CD4-positive, alpha-beta T cell treated with Interleukin-4 for 4 hours (primary cell): Measurements from ENCODE around the gene SLC2A9.

Source experiments
- DNase-seq: peaks from one replicate; pipeline ENCODE4 v3.0.0-alpha.2; 2020

Gene SLC2A9

GRCh38 chr4:10041036-10041435 is 19.7 kb upstream of the SLC2A9 start:
- no peak for DNase-seq

GRCh38 chr4:10040049-10040892 is 19.0 kb upstream of the SLC2A9 start:
- DNase-seq: no peak

- DNase-seq: no peak
These were observed 15.6 kb upstream of the SLC2A9 start for GRCh38 chr4:10036807-10037342.

- DNase-seq: no peak
These were observed 13.8 kb upstream of the SLC2A9 start for GRCh38 chr4:10035130-10035529.

GRCh38 chr4:10034612-10035104 is 13.4 kb upstream of the SLC2A9 start:
- DNase-seq: no peak

- no peak for DNase-seq
These were observed 12.8 kb upstream of the SLC2A9 start for GRCh38 chr4:10034136-10034535.

- DNase-seq: no peak
These were observed 12.0 kb upstream of the SLC2A9 start for GRCh38 chr4:10033191-10033881.

- no peak for DNase-seq
These were observed 11.3 kb upstream of the SLC2A9 start for GRCh38 chr4:10032625-10033024.

- no peak for DNase-seq
These were observed 10.6 kb upstream of the SLC2A9 start for GRCh38 chr4:10031668-10032590.

GRCh38 chr4:10030972-10031667 is 9.8 kb upstream of the SLC2A9 start:
- no peak for DNase-seq

GRCh38 chr4:10029403-10029802 is 8.1 kb upstream of the SLC2A9 start:
- no peak for DNase-seq

GRCh38 chr4:10028910-10029309 is 7.6 kb upstream of the SLC2A9 start:
- DNase-seq: no peak

GRCh38 chr4:10026485-10026884 is 5.2 kb upstream of the SLC2A9 start:
- no peak for DNase-seq

GRCh38 chr4:10025230-10025806 is 4.0 kb upstream of the SLC2A9 start:
- no peak for DNase-seq

- no peak for DNase-seq
These were observed 3.0 kb upstream of the SLC2A9 start for GRCh38 chr4:10024303-10024702.

GRCh38 chr4:10023806-10024205 is 2.5 kb upstream of the SLC2A9 start:
- no peak for DNase-seq

- no peak for DNase-seq
These were observed 1.7 kb upstream of the SLC2A9 start for GRCh38 chr4:10023050-10023419.

- no peak for DNase-seq
These were observed 1.2 kb upstream of the SLC2A9 start for GRCh38 chr4:10022346-10023049.

GRCh38 chr4:10021653-10022023 is 341 bp upstream of the SLC2A9 start:
- DNase-seq: no peak

- no peak for DNase-seq
These were observed 1.2 kb downstream of the SLC2A9 start for GRCh38 chr4:10020106-10020505.

GRCh38 chr4:10019521-10020051 is 1.7 kb downstream of the SLC2A9 start:
- DNase-seq: no peak
